SJCRH30 (cell line): ENCODE measurements around the gene GABBR2. TPM values are rescaled to one million over a fixed set of nuclear protein-coding genes. Genes with fewer than 3 reads are reported as not detected.
A peak's percentile ranks its signal among the peaks of the same experiment; 100 is the strongest.

Experiments
- DNase-seq, 2 experiments: peaks; one replicate each; pipeline ENCODE4 v3.0.0-alpha.2; 2015 to 2020
- H3K27ac ChIP-seq: fragments of 250-450 bp; sonication (Bioruptor Pico); 2 replicates; pipeline ENCODE4 v1.5.1; 2020; ENCODE audit warnings: mild to moderate bottlenecking, moderate library complexity
- H3K27me3 ChIP-seq: fragments of 250-450 bp; sonication (Bioruptor Pico); 2 replicates; pipeline ENCODE4 v1.5.1; 2020; ENCODE audit warnings: mild to moderate bottlenecking, moderate library complexity
- H3K36me3 ChIP-seq: fragments of 250-450 bp; sonication (Bioruptor Pico); 2 replicates; pipeline ENCODE4 v1.5.1; 2020; ENCODE audit warnings: mild to moderate bottlenecking, moderate library complexity
- H3K4me1 ChIP-seq: fragments of 250-450 bp; sonication (Bioruptor Pico); 2 replicates; pipeline ENCODE4 v1.5.1; 2020; ENCODE audit warnings: mild to moderate bottlenecking, moderate library complexity
- H3K4me3 ChIP-seq: fragments of 250-450 bp; sonication (Bioruptor Pico); 2 replicates; pipeline ENCODE4 v1.5.1; 2020; ENCODE audit warnings: mild to moderate bottlenecking, moderate library complexity
- H3K9me3 ChIP-seq: fragments of 250-450 bp; sonication (Bioruptor Pico); replicated peaks from 2 replicates; pipeline ENCODE4 v1.5.1; 2020; ENCODE audit warnings: mild to moderate bottlenecking, moderate library complexity
- total RNA-seq: library from RNA; depleted of rRNA; stranded (reverse); fragments of >200 nt; shearing (Covaris generic); gene quantifications from 2 replicates; pipeline ENCODE4 v1.2.3, GENCODE V29; 2014

Gene GABBR2
- total RNA-seq, 1 experiment from 2014 or later: not detected

DNA sequence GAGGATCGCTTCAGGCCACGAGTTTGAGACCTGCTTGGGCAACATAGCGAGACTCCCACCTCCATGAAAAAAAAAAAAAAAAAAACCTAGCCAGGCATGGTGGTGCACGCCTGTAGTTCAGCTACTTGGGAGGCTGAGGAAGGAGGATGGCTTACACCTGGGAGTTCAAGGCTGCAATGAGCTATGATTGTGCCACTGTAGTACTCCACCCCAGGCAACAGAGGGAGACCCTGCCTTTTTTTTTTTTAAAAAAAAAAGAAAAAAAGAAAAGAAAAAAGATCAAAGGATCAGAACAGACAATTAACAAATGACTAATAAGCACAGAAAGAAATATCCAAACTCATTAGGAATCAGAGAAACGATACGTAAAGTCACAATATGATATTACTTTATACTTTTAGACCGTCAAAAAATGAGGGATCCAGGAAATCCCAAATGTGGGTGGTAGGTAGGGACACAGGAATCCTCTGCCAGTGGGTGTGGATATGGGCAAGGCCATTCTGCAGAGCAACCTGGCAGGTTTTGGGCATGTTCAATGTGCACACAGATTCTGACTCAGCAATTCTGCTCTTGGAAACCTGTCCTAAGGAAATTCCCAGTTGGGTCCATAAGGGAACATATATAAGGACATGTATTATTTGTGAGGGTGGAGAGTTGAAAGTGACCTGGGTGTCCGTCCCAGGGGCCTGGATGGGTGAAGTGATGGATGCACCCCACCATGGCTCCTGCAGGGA, 308.6 kb downstream of the GABBR2 start:
- no peak for DNase-seq
- Histone ChIP-seq H3K4me1 (no peaks in the 10 kb centered on the region), H3K27ac (no peak overlapping the region), H3K9me3 (no peaks in the 10 kb centered on the region), H3K36me3 (no peaks in the 10 kb centered on the region), H3K27me3 (peaks cover 11% of the 10 kb centered on the region), H3K4me3 (no peak overlapping the region)

DNA sequence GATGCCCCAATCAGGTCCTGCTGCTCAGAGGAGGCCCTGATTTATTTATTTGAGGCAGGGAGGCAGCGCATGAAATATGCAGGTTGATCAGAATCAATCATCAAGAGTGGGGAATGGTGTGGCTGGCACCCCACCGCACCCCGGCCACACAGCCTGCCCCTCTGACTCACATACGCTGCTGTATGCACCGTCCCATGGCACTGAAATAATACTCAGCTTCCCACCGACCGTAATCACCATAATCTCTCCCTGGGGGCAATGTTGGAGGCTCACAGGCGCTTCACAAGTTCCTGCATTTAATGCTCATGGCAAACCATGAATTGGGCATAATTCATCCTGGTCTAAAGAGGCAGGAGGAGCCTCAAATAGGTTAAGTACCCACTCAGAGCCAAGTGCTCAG, 312.1 kb downstream of the GABBR2 start:
- Histone ChIP-seq H3K27ac (no peak overlapping the region), H3K36me3 (no peaks in the 10 kb centered on the region), H3K4me1 (no peaks in the 10 kb centered on the region), H3K27me3 (peaks cover 8% of the 10 kb centered on the region; the same call in 1 of the 2 replicates), H3K9me3 (no peaks in the 10 kb centered on the region), H3K4me3 (no peak overlapping the region)
- no peak for DNase-seq

DNA sequence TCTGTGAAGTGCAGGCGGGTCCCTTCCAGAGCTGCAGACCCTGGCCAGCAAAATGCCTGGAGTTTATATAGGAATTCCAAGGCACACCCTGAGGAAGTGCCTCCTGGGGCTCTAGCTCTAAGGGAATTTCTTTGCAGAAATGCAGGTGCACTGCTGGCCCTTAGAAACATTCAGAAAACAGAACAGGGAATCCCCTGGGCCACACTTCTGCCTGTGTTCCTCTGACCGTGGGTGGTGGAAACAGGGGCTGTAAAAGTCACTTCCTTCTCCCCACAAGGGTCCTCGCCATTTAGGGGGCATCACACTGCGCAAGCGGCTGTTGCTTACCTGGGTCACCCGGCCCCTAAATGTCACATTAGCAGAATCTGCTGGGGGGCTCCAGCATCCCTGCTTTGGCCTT, 312.5 kb downstream of the GABBR2 start:
- Histone ChIP-seq H3K27me3 (peaks cover 8% of the 10 kb centered on the region; the same call in 1 of the 2 replicates), H3K9me3 (no peaks in the 10 kb centered on the region), H3K36me3 (no peaks in the 10 kb centered on the region), H3K4me1 (no peaks in the 10 kb centered on the region), H3K4me3 (no peak overlapping the region), H3K27ac (no peak overlapping the region)
- DNase-seq: no peak

DNA sequence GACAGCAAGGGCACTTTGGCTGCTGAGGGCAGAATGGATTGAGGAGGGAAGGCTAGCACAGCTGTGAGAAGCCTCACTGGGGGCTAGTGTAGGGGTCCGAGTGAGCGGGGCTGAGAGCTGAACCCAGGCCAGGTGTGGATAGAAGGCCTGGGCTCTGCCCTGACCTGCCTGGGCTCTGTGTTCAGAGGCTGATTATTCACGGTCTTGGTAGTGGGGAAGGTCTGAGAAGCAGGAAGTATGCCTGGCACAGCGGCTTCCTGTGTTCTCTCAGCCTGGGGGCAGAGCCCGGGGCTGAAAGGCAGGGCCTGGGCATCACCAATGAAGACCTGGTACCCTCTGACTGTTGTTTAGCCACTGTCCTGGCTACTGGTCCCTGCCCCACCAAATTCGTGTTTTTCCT, 316.9 kb downstream of the GABBR2 start:
- H3K4me3 ChIP-seq: no peak overlapping the region
- H3K36me3 ChIP-seq: no peaks in the 10 kb centered on the region
- H3K9me3 ChIP-seq: no peaks in the 10 kb centered on the region
- H3K27ac ChIP-seq: no peak overlapping the region
- peak in 1 of 2 experiments; percentile 8 for DNase-seq
- peaks cover 17% of the 10 kb centered on the region for H3K27me3 ChIP-seq
- H3K4me1 ChIP-seq: no peaks in the 10 kb centered on the region

DNA sequence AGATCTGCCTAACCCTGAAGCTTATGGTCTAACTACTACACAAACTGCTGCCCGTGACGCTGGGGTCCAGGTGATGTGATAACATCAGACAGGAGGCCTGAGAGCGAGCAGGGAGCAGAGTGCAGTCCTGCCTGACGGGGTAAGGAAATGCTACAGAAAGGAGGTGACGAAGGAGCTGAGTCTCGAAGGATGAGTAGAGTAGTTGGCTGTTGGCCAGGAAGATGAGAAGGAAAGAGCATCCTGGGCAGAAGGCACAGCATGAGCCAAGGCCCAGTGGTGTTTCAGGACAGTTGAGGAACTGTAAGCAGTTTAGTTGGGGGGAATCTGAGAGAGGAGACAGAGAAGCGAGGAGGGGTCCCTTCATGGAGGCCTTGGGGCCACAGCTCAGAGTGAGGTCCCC, 317.3 kb downstream of the GABBR2 start:
- Histone ChIP-seq H3K4me3 (no peak overlapping the region), H3K9me3 (no peaks in the 10 kb centered on the region), H3K27ac (no peak overlapping the region), H3K36me3 (no peaks in the 10 kb centered on the region), H3K27me3 (peaks cover 12% of the 10 kb centered on the region), H3K4me1 (no peaks in the 10 kb centered on the region)
- no peak for DNase-seq

DNA sequence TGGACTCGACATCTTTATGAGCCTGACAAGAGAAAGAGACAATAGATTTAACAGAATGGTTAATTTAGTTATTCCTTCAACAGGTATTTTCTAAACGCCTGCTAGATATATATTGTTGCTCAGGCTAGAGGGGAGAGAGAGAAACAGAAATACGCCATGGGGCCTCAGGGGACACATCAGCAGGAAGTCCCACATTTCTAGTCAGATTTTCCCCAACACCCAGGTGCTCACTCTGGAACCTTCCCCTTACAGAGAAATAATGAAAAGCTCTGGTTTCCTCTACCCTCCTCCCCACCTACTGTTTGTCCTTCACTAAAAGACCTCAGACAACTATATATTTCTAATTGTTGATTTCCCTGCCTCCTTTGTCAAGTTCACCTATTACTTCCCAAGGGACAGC, 323.0 kb downstream of the GABBR2 start:
- Histone ChIP-seq H3K4me3 (no peak overlapping the region), H3K36me3 (no peaks in the 10 kb centered on the region), H3K27me3 (peaks cover 21% of the 10 kb centered on the region), H3K9me3 (no peaks in the 10 kb centered on the region), H3K27ac (no peak overlapping the region), H3K4me1 (no peaks in the 10 kb centered on the region)
- no peak for DNase-seq

DNA sequence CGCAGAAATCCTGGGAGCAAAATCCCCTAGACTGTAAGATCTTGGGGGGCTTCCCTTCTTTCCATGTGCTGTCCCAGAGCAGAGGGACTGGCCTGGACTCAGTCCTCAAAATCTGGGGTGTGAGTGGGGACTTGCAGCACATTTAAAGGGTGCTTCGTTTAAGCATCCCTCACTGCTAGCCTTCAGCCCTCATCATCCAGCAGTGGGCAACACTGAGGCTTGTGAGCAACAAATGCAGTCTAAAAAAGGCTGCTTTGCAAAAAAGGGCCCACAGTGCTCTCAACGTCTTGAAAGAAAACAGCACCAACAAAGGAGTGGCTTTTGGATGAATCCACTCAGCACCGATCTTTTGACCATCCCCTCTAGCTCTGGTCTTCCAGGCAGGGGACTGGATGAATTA, 325.0 kb downstream of the GABBR2 start:
- Histone ChIP-seq H3K4me3 (no peak overlapping the region), H3K4me1 (no peaks in the 10 kb centered on the region), H3K9me3 (no peaks in the 10 kb centered on the region), H3K27ac (no peak overlapping the region), H3K36me3 (no peaks in the 10 kb centered on the region), H3K27me3 (peaks cover 18% of the 10 kb centered on the region)
- no peak for DNase-seq

DNA sequence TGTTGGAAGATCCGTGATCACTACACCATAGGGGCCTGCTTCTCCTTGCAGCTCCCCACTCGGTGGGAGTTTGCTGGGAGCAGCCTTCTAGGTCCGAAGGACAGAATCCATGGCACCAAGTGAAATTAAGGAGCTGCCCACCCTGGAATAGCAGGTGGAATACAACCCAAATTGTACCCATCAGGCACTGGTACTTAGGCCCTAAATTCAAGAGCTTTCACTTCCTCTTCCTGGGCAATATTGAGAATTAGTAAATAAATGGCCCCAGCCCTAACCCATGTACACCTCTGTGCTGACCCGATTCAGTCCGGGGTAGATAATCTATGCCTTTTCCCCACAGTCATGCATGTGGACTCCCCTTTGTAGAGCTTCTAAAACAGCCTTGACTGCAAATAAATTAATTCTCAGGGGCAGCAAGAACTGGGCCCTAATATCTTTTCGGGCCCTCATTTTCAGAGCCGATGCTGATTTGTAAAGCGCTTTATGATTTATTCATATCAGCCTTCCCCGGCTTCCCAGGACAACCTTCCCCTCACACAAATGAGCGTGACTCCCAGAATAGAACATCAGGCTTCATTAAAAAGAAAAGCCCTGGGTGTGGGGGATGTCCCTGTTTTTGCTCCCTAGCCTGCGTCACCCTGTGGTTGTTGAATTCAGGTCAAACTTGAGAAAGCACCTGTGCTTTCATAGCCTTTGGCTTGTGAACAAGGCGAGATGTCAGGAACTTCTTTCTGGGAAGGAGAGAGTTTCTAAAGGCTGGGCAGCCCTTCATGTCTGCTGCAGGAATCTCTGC, 327.2 kb downstream of the GABBR2 start:
- Histone ChIP-seq H3K4me3 (no peak overlapping the region), H3K9me3 (no peaks in the 10 kb centered on the region), H3K4me1 (no peaks in the 10 kb centered on the region), H3K27me3 (peaks cover 18% of the 10 kb centered on the region), H3K36me3 (no peaks in the 10 kb centered on the region), H3K27ac (no peak overlapping the region)
- no peak for DNase-seq

DNA sequence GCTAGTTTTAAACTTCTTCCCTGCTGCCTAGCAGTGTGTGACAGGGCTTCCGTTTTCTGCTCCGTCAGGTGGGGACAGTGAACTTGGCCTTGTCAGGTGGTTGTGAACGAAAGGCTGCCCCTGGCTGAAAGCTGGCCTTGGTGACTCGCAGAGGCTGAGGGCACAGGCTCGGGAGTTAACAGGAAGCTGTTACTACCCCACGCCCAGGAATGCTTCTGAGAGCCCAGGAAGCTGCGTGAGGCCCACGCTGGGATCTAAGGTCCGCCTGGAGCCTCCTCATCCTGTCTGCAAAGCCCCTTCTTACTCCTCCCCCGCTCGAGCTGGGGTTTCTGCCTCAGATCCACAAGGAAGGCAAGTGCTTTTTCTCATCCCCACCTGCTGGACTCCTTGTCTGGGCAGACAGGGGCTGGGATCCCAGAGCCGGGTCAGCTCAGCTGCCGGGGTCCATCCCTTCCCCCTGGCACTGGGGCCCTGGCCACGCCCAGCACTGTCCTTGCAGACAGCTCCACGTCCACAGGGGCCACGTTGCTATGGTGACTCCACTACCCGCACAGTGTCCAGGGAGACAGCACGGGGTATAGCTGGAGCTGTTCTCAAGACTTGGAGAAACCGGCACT, 328.6 kb downstream of the GABBR2 start:
- DNase-seq: peak; percentile 18 to 21
- Histone ChIP-seq H3K27me3 (peaks cover 17% of the 10 kb centered on the region), H3K4me1 (no peaks in the 10 kb centered on the region), H3K4me3 (no peak overlapping the region), H3K27ac (no peak overlapping the region), H3K9me3 (no peaks in the 10 kb centered on the region), H3K36me3 (no peaks in the 10 kb centered on the region)

DNA sequence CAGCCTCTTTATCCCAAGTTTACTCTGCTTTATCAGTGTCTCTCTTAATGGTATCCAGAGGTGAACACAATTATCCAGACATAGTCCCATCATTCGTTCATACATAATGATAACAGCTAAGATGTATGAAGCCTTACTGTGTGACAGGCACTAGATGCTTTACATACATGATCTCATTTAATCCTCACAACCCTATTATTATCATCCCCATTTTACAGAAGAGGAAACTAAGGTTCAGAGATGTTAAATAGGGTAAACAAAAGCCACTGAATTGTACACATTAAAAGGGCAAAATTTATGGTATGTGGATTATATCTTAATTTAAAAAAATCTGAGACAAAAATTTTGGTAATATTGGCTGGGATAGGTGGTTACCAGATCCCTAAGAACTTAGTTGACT, 329.2 kb downstream of the GABBR2 start:
- H3K27me3 ChIP-seq: peaks cover 12% of the 10 kb centered on the region
- no peaks in the 10 kb centered on the region for H3K36me3 ChIP-seq
- H3K9me3 ChIP-seq: no peaks in the 10 kb centered on the region
- DNase-seq: no peak
- no peak overlapping the region for H3K27ac ChIP-seq
- no peak overlapping the region for H3K4me3 ChIP-seq
- no peaks in the 10 kb centered on the region for H3K4me1 ChIP-seq

DNA sequence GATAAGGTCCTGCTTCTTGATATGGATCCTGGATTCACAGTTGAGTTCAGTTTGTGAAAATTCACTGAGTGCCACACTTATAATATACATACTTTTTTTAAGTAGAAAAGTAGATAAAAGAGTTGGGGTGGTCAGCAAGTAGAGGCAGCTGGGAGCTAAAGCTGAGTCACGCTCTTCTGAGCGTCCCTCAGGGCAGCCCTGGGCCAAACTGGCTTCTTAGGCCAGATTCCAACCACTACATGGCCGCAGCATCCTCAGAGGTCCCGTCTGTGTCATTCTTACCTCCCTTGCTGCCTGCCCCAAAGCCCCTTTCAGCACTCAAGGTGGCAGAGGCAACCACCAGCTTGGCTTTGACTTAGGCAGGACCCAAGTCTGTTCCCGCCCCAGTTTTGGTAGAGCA, 329.9 kb downstream of the GABBR2 start:
- Histone ChIP-seq H3K27me3 (peaks cover 10% of the 10 kb centered on the region), H3K4me1 (no peaks in the 10 kb centered on the region), H3K27ac (no peak overlapping the region), H3K4me3 (no peak overlapping the region), H3K9me3 (no peaks in the 10 kb centered on the region), H3K36me3 (no peaks in the 10 kb centered on the region)
- no peak for DNase-seq

DNA sequence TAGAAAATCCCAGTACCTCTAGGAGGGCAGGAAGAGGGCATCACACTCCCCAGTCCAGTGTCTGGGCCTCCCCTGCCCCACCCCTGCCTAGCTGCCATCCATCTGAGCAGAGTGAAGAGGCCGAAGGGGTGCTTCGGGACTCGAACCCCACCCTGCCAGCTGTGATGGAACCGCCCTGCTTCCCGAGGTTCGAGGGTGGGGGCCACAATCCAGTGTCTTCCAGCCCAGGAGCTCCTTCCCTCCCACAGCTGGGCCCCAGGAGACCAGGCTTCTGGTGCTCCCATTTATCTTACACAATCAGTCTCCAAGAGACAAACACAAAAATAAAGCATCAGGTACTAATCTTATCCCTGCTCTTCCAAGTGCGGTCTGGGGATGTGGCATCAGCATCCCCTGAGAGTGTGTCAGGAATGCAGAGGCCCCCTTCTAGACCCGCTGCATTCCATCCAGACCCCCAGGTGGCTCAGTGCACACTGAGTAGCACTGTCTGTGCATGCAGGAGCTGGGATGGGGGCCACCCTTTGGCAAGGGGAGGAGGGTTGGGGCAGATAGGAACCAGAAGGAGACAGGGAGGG, 330.4 kb downstream of the GABBR2 start:
- DNase-seq: no peak
- Histone ChIP-seq H3K27ac (no peak overlapping the region), H3K4me3 (no peak overlapping the region), H3K36me3 (no peaks in the 10 kb centered on the region), H3K9me3 (no peaks in the 10 kb centered on the region), H3K27me3 (peaks cover 10% of the 10 kb centered on the region), H3K4me1 (no peaks in the 10 kb centered on the region)

DNA sequence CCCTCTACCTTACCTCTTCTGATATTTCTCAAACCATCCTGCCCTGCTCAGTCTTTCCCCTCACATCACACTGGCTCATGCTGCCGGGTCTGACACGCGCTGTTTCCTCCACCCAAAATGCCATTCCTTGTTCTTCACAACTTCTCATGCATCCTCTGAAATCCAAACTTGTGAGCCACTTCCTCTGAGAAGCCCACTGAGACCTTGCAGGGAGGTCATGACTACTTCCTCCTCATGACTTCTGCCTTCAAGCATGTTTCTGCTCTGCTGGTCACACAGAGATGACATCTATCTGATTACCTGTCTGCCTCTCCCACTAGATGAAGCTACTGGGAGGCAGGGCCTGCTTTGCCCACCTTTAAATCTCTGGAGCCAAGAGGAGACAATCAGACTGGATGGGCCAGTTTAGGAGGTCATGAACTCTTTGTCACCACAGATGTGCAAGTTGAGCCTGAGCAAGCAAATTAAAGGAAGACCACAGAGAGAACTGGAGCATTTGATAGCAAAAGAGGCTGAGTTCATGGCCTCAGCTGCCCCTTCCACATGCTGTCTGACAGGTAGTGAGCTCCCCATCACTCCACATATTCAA, 333.5 kb downstream of the GABBR2 start:
- Histone ChIP-seq H3K27me3 (peaks cover 5% of the 10 kb centered on the region), H3K27ac (no peak overlapping the region), H3K4me3 (no peak overlapping the region), H3K36me3 (no peaks in the 10 kb centered on the region), H3K9me3 (no peaks in the 10 kb centered on the region), H3K4me1 (no peaks in the 10 kb centered on the region)
- no peak for DNase-seq

DNA sequence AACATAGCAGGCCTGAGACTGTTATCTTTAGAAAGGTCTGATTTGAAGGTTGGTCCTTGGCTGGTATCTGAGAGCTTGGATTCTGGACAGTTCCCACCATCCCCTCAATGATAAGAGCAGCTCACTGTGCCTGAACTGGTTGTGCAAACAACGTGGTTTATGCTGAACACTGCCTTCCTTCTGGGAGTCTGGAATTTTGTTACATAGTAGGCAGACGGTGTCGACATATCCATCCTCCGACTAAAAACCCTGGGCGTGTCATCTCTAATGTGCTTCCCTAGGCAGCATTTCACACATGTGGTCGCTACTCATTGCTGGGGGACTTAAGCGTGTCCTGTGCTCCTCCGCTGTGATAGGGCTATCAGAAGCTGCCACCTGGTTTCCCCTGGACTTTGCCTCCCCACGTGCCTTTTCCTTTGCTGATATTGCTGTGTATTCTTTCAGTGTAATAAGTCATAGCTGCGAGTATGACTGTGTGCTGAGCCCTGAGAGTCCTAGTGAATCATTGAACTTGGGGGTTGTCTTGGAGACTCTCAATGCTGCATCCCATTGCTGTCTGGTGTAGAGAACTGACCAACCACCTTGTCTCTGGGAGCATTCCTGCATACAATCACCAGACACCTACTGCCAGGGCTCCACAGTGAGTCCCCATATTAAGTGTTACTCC, 334.2 kb downstream of the GABBR2 start:
- Histone ChIP-seq H3K4me1 (no peaks in the 10 kb centered on the region), H3K27me3 (peaks cover 5% of the 10 kb centered on the region), H3K27ac (no peak overlapping the region), H3K9me3 (no peaks in the 10 kb centered on the region), H3K36me3 (no peaks in the 10 kb centered on the region), H3K4me3 (no peak overlapping the region)
- DNase-seq: no peak
